ENCODE results near the gene ADRB2.

Gene ADRB2

GRCh38 chr5:148805326-148806290, 20.8 kb upstream of the ADRB2 start:
- DNase-seq = peak; percentile 61 to 89 (median 84)

GRCh38 chr5:148806520-148806931, 19.9 kb upstream of the ADRB2 start:
- DNase-seq = no peak

- DNase-seq = peak; percentile 72 to 87 (median 78)
Measured at GRCh38 chr5:148807851-148808250, 18.6 kb upstream of the ADRB2 start.

GRCh38 chr5:148808864-148809642, 17.4 kb upstream of the ADRB2 start:
- DNase-seq = peak; percentile 76 to 94 (median 84)

GRCh38 chr5:148809781-148810524, 16.5 kb upstream of the ADRB2 start:
- no peak for DNase-seq

GRCh38 chr5:148810823-148811222, 15.6 kb upstream of the ADRB2 start:
- DNase-seq = peak in 3 of 4 experiments; percentile 42 to 64 (median 57)

GRCh38 chr5:148811756-148812155, 14.7 kb upstream of the ADRB2 start:
- peak; percentile 44 to 84 (median 62) for DNase-seq

GRCh38 chr5:148815086-148815485, 11.3 kb upstream of the ADRB2 start:
- DNase-seq = no peak

- no peak for DNase-seq
Measured at GRCh38 chr5:148815578-148815977, 10.8 kb upstream of the ADRB2 start.

- DNase-seq = no peak
Measured at GRCh38 chr5:148816357-148816756, 10.1 kb upstream of the ADRB2 start.

- DNase-seq = no peak
Measured at GRCh38 chr5:148816782-148817181, 9.6 kb upstream of the ADRB2 start.

- DNase-seq = no peak
Measured at GRCh38 chr5:148817606-148818005, 8.8 kb upstream of the ADRB2 start.

- DNase-seq = peak; percentile 34 to 54 (median 46)
Measured at GRCh38 chr5:148820461-148821395, 5.7 kb upstream of the ADRB2 start.

GRCh38 chr5:148823871-148824270, 2.5 kb upstream of the ADRB2 start:
- DNase-seq = peak in 2 of 4 experiments; percentile 72 to 78

GRCh38 chr5:148825716-148826052, 727 bp upstream of the ADRB2 start:
- peak in 3 of 4 experiments; percentile 42 to 47 (median 46) for DNase-seq

GRCh38 chr5:148826739-148827070, 294 bp downstream of the ADRB2 start:
- peak in 2 of 4 experiments; percentile 18 to 42 for DNase-seq

GRCh38 chr5:148827723-148828122, 1.3 kb downstream of the ADRB2 start:
- no peak for DNase-seq

GRCh38 chr5:148828511-148829247, 2.3 kb downstream of the ADRB2 start:
- peak; percentile 30 to 65 (median 42) for DNase-seq

- no peak for DNase-seq
Measured at GRCh38 chr5:148829248-148829594, 2.8 kb downstream of the ADRB2 start.

- no peak for DNase-seq
Measured at GRCh38 chr5:148829734-148830133, 3.3 kb downstream of the ADRB2 start.

- DNase-seq = no peak
Measured at GRCh38 chr5:148830211-148830610, 3.8 kb downstream of the ADRB2 start.

Data from suppressor macrophage (primary cell).